DND-41 (cell line): Measurements from ENCODE around the gene HOXD9.

ENCODE experiments used
- ATAC-seq: fragments of 200-7000 bp; cut with Tn5 transposase; 3 replicates; pipeline ENCODE4 v1.9.1; 2021; ENCODE audit warnings: low read depth; ENCODE audit not compliant: insufficient read depth
- DNase-seq: peaks from one replicate; pipeline ENCODE4 v3.0.0-alpha.2; 2020
- H2AFZ ChIP-seq: 2 replicates; pipeline ENCODE4 v1.6.0; 2012; ENCODE audit warnings: low read depth, low read length
- H3K27ac ChIP-seq: 2 replicates; pipeline ENCODE4 v1.5.1; 2012; ENCODE audit warnings: low read length, inconsistent platforms
- H3K27me3 ChIP-seq: fragments of 200-600 bp; sonication (generic); 2 replicates; pipeline ENCODE4 v1.6.0; 2012; ENCODE audit warnings: low read length, mild to moderate bottlenecking, inconsistent platforms; ENCODE audit not compliant: insufficient read depth, poor library complexity
- H3K36me3 ChIP-seq: 2 replicates; pipeline ENCODE4 v1.5.1; 2012; ENCODE audit warnings: low read length, inconsistent platforms; ENCODE audit not compliant: insufficient read depth
- H3K4me1 ChIP-seq: 2 replicates; pipeline ENCODE4 v1.5.1; 2012; ENCODE audit warnings: mild to moderate bottlenecking, low read length; ENCODE audit not compliant: insufficient read depth
- H3K4me2 ChIP-seq: 2 replicates; pipeline ENCODE4 v1.6.0; 2012; ENCODE audit warnings: mild to moderate bottlenecking, moderate library complexity, low read length, inconsistent platforms; ENCODE audit not compliant: insufficient read depth
- H3K4me3 ChIP-seq, 2 experiments: fragments of 200-600 bp in 1 of 2; shearing (Covaris generic) in 1 of 2; 2 replicates each; pipeline ENCODE4 v1.5.1; 2012 to 2016; ENCODE audit warnings: inconsistent platforms in 2 of 2, low read length in 2 of 2, mild to moderate bottlenecking in 2 of 2, low read depth in 1 of 2, moderate library complexity in 1 of 2
- H3K79me2 ChIP-seq: 2 replicates; pipeline ENCODE4 v1.6.0; 2012; ENCODE audit warnings: low read length, inconsistent platforms; ENCODE audit not compliant: insufficient read depth
- H3K9ac ChIP-seq: 2 replicates; pipeline ENCODE4 v1.6.0; 2012; ENCODE audit warnings: low read depth, mild to moderate bottlenecking, inconsistent platforms, low read length, moderate library complexity
- H3K9me3 ChIP-seq: 2 replicates; pipeline ENCODE4 v1.5.1; 2012; ENCODE audit warnings: low read length, moderate library complexity, mild to moderate bottlenecking, inconsistent platforms; ENCODE audit not compliant: insufficient read depth, severe bottlenecking
- H4K20me1 ChIP-seq: 2 replicates; pipeline ENCODE4 v1.6.0; 2012; ENCODE audit warnings: low read length; ENCODE audit not compliant: insufficient read depth
- EZH2 ChIP-seq: IDR thresholded peaks from 3 replicates; pipeline ENCODE4 v1.6.1; 2012; ENCODE audit warnings: borderline replicate concordance, low read depth, mild to moderate bottlenecking, moderate library complexity, low read length, inconsistent platforms; ENCODE audit not compliant: severe bottlenecking
- TF ChIP-seq, protein P1 (sequence below): IDR thresholded peaks from 2 replicates; pipeline ENCODE4 v1.5.1; 2012; ENCODE audit warnings: borderline replicate concordance, low read length, moderate library complexity, mild to moderate bottlenecking; ENCODE audit not compliant: poor library complexity, severe bottlenecking; ENCODE audit errors: extremely low read depth

The HOXD9 gene

DNA sequence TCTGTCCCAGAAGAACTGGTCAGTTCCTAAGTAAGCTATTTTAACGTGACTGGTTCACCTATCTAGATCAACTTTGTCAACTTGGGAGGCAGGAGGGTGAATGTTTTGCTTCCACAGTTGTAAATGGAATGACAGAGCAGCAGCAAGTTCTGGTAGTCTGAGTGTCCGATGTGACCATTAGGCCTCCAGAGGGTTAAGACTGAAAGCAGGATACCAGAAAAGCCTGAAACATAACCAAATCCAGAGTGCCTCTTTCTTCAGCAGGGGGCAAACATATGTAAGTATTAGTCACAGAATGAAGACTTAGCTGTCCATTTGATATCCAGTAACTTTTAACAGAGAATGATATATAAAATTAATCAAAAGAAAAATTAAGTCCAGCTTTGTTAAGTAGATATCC is 43.8 kb downstream of the HOXD9 start:
- Histone ChIP-seq H3K4me1 (no peaks in the 10 kb centered on the region), H3K27me3 (peaks cover 3% of the 10 kb centered on the region), H3K36me3 (no peaks in the 10 kb centered on the region), H3K9me3 (no peaks in the 10 kb centered on the region), H4K20me1 (no peaks in the 10 kb centered on the region), H2AFZ (no peak overlapping the region), H3K4me2 (no peak overlapping the region), H3K9ac (no peak overlapping the region), H3K27ac (no peak overlapping the region), H3K79me2 (no peaks in the 10 kb centered on the region), H3K4me3 (no peak overlapping the region)
- no peak for TF ChIP-seq EZH2
- TF ChIP-seq, protein P1, sequence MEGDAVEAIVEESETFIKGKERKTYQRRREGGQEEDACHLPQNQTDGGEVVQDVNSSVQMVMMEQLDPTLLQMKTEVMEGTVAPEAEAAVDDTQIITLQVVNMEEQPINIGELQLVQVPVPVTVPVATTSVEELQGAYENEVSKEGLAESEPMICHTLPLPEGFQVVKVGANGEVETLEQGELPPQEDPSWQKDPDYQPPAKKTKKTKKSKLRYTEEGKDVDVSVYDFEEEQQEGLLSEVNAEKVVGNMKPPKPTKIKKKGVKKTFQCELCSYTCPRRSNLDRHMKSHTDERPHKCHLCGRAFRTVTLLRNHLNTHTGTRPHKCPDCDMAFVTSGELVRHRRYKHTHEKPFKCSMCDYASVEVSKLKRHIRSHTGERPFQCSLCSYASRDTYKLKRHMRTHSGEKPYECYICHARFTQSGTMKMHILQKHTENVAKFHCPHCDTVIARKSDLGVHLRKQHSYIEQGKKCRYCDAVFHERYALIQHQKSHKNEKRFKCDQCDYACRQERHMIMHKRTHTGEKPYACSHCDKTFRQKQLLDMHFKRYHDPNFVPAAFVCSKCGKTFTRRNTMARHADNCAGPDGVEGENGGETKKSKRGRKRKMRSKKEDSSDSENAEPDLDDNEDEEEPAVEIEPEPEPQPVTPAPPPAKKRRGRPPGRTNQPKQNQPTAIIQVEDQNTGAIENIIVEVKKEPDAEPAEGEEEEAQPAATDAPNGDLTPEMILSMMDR = no peak
- DNase-seq (no peak), ATAC-seq (no peak)

DNA sequence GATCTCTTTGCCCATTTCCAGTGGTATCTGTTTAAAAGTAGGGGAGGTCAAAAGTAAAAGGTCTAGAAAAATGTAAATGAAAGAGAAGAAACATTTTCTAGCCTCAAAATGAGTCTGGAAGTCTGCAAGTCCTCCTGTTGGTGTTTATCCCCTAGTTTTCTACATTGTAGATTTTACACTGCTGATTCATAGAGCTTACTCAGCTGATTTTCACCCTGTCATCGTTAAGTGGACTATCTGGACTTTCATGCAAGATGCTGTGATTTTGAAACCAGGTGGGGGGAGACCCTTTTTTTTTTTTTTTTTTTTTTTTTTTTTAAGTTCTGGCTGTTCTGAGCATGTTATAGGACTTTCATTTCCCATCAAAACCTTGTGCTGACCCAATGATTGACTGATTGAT is 44.9 kb downstream of the HOXD9 start:
- no peak overlapping the region for H3K9ac ChIP-seq
- H3K4me1 ChIP-seq = no peaks in the 10 kb centered on the region
- H3K4me2 ChIP-seq = no peak overlapping the region
- H4K20me1 ChIP-seq = no peaks in the 10 kb centered on the region
- no peak for TF ChIP-seq EZH2
- TF ChIP-seq, protein P1 = no peak
- H3K79me2 ChIP-seq = no peaks in the 10 kb centered on the region
- H2AFZ ChIP-seq = no peak overlapping the region
- ATAC-seq (no peak), DNase-seq (no peak)
- H3K36me3 ChIP-seq = no peaks in the 10 kb centered on the region
- no peaks in the 10 kb centered on the region for H3K9me3 ChIP-seq
- no peak overlapping the region for H3K27ac ChIP-seq
- H3K27me3 ChIP-seq = peaks cover 3% of the 10 kb centered on the region
- H3K4me3 ChIP-seq = no peak overlapping the region

DNA sequence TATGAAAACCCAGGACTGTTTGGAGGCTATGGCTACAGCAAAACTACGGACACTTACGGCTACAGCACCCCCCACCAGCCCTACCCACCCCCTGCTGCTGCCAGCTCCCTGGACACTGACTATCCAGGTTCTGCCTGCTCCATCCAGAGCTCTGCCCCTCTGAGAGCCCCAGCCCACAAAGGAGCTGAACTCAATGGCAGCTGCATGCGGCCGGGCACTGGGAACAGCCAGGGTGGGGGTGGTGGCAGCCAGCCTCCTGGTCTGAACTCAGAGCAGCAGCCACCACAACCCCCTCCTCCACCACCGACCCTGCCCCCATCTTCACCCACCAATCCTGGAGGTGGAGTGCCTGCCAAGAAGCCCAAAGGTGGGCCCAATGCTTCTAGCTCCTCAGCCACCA is 46.7 kb downstream of the HOXD9 start:
- no peak overlapping the region for H3K4me3 ChIP-seq
- no peak overlapping the region for H3K9ac ChIP-seq
- no peak overlapping the region for H3K27ac ChIP-seq
- H3K9me3 ChIP-seq = no peaks in the 10 kb centered on the region
- no peak for TF ChIP-seq EZH2
- TF ChIP-seq, protein P1 = no peak
- H3K27me3 ChIP-seq = peaks cover 8% of the 10 kb centered on the region
- ATAC-seq (no peak), DNase-seq (no peak)
- no peaks in the 10 kb centered on the region for H4K20me1 ChIP-seq
- H3K36me3 ChIP-seq = no peaks in the 10 kb centered on the region
- H3K79me2 ChIP-seq = no peaks in the 10 kb centered on the region
- no peaks in the 10 kb centered on the region for H3K4me1 ChIP-seq
- no peak overlapping the region for H2AFZ ChIP-seq
- H3K4me2 ChIP-seq = no peak overlapping the region

DNA sequence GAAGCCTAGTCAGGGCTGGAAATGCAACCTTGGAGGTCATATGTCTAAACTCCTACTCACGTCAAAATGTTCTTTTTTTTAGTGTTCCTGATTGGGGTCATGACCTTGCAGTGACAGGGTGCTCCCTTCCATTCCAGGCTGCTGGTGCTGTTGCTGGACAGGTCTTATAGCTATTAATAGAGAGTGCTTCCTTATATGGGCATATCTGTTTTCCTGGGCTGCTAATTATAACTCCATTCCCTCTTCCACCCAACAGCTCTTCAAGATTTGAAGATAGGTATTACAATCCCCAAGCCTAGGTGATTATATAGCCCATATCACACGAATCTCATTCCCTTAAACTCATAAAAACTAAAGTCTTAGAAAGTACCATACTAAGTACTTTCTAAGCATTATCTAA is 47.2 kb downstream of the HOXD9 start:
- no peak overlapping the region for H3K9ac ChIP-seq
- TF ChIP-seq EZH2 = no peak
- H3K27me3 ChIP-seq = peaks cover 12% of the 10 kb centered on the region
- no peaks in the 10 kb centered on the region for H3K79me2 ChIP-seq
- no peak for DNase-seq
- H3K4me1 ChIP-seq = no peaks in the 10 kb centered on the region
- no peaks in the 10 kb centered on the region for H3K9me3 ChIP-seq
- H3K4me3 ChIP-seq = no peak overlapping the region
- no peak overlapping the region for H3K4me2 ChIP-seq
- no peak overlapping the region for H2AFZ ChIP-seq
- no peaks in the 10 kb centered on the region for H4K20me1 ChIP-seq
- H3K27ac ChIP-seq = no peak overlapping the region
- no peak for ATAC-seq
- H3K36me3 ChIP-seq = no peaks in the 10 kb centered on the region
